HEK293 (cell line): ENCODE data around the gene GTF3C4.

ENCODE experiments used
- GLI4 ChIP-seq: fragments of 450-650 bp; formaldehyde crosslinking; IDR thresholded peaks from 2 replicates; pipeline ENCODE4 v1.5.1; 2016; ENCODE audit warnings: missing biosample characterization, missing genetic modification characterization
- HOXA7 ChIP-seq: sonication (generic); formaldehyde crosslinking; IDR thresholded peaks from 2 replicates; pipeline ENCODE4 v1.8.1; 2022; ENCODE audit warnings: missing genetic modification reagents, borderline replicate concordance
- KLF16 ChIP-seq: fragments of 450-650 bp; formaldehyde crosslinking; IDR thresholded peaks from 2 replicates; pipeline ENCODE4 v1.5.1; 2017; ENCODE audit warnings: missing biosample characterization, missing genetic modification characterization
- PRDM1 ChIP-seq: fragments of 450-650 bp; formaldehyde crosslinking; IDR thresholded peaks from 2 replicates; pipeline ENCODE4; 2016; ENCODE audit warnings: missing biosample characterization, missing genetic modification characterization
- RBAK ChIP-seq: fragments of 450-650 bp; formaldehyde crosslinking; IDR thresholded peaks from 2 replicates; pipeline ENCODE4 v1.5.1; 2016; ENCODE audit warnings: missing biosample characterization, missing genetic modification characterization
- WT1 ChIP-seq: fragments of 450-650 bp; formaldehyde crosslinking; IDR thresholded peaks from 2 replicates; pipeline ENCODE4 v1.5.1; 2016; ENCODE audit warnings: missing biosample characterization, missing genetic modification characterization
- ZBTB1 ChIP-seq: fragments of 450-650 bp; formaldehyde crosslinking; IDR thresholded peaks from 2 replicates; pipeline ENCODE4 v1.5.1; 2016; ENCODE audit warnings: missing biosample characterization, missing genetic modification characterization
- ZFP3 ChIP-seq: fragments of 450-650 bp; formaldehyde crosslinking; IDR thresholded peaks from 2 replicates; pipeline ENCODE4 v1.5.1; 2016; ENCODE audit warnings: low read depth, missing biosample characterization, missing genetic modification characterization
- ZIC2 ChIP-seq: fragments of 450-650 bp; formaldehyde crosslinking; IDR thresholded peaks from 2 replicates; pipeline ENCODE4 v1.5.1; 2016; ENCODE audit warnings: missing biosample characterization, missing genetic modification characterization
- ZNF132 ChIP-seq: fragments of 450-650 bp; formaldehyde crosslinking; IDR thresholded peaks from 2 replicates; pipeline ENCODE4 v1.5.1; 2017; ENCODE audit warnings: missing biosample characterization, missing genetic modification characterization, borderline replicate concordance
- ZNF146 ChIP-seq: fragments of 450-650 bp; formaldehyde crosslinking; IDR thresholded peaks from 2 replicates; pipeline ENCODE4 v1.5.1; 2016; ENCODE audit warnings: missing biosample characterization, missing genetic modification characterization
- ZNF157 ChIP-seq: fragments of 450-650 bp; formaldehyde crosslinking; IDR thresholded peaks from 2 replicates; pipeline ENCODE4 v1.5.1; 2016; ENCODE audit warnings: missing biosample characterization, missing genetic modification characterization
- ZNF16 ChIP-seq: fragments of 450-650 bp; formaldehyde crosslinking; IDR thresholded peaks from 2 replicates; pipeline ENCODE4 v1.5.1; 2016; ENCODE audit warnings: low read depth, missing biosample characterization, missing genetic modification characterization
- ZNF2 ChIP-seq: fragments of 450-650 bp; formaldehyde crosslinking; IDR thresholded peaks from 2 replicates; pipeline ENCODE4 v1.5.1; 2016; ENCODE audit warnings: missing biosample characterization, missing genetic modification characterization
- ZNF239 ChIP-seq: fragments of 450-650 bp; formaldehyde crosslinking; IDR thresholded peaks from 2 replicates; pipeline ENCODE4 v1.5.1; 2016; ENCODE audit warnings: missing biosample characterization, missing genetic modification characterization
- ZNF24 ChIP-seq: fragments of 450-650 bp; formaldehyde crosslinking; IDR thresholded peaks from 2 replicates; pipeline ENCODE4 v1.5.1; 2016; ENCODE audit warnings: missing biosample characterization, missing genetic modification characterization
- ZNF311 ChIP-seq: fragments of 450-650 bp; formaldehyde crosslinking; IDR thresholded peaks from 2 replicates; pipeline ENCODE4 v1.5.1; 2017; ENCODE audit warnings: missing biosample characterization, missing genetic modification characterization, borderline replicate concordance
- ZNF335 ChIP-seq: fragments of 450-650 bp; formaldehyde crosslinking; conservative IDR thresholded peaks from 2 replicates; pipeline ENCODE4 v1.5.1; 2016; ENCODE audit warnings: missing biosample characterization, missing genetic modification characterization
- ZNF341 ChIP-seq: fragments of 450-650 bp; formaldehyde crosslinking; IDR thresholded peaks from 2 replicates; pipeline ENCODE4; 2016; ENCODE audit warnings: low read depth, missing biosample characterization, missing genetic modification characterization
- ZNF37A ChIP-seq: fragments of 450-650 bp; IDR thresholded peaks from 2 replicates; pipeline ENCODE4 v1.5.1; 2018; ENCODE audit warnings: missing biosample characterization, missing genetic modification characterization
- ZNF423 ChIP-seq: fragments of 450-650 bp; formaldehyde crosslinking; IDR thresholded peaks from 2 replicates; pipeline ENCODE4 v1.5.1; 2016; ENCODE audit warnings: missing biosample characterization, missing genetic modification characterization
- ZNF830 ChIP-seq: fragments of 450-650 bp; IDR thresholded peaks from 2 replicates; pipeline ENCODE4 v1.5.0; 2018; ENCODE audit warnings: missing biosample characterization, missing genetic modification characterization, low read depth, mild to moderate bottlenecking, moderate library complexity
- ZNF837 ChIP-seq: fragments of 450-650 bp; formaldehyde crosslinking; IDR thresholded peaks from 2 replicates; pipeline ENCODE4 v1.5.1; 2016; ENCODE audit warnings: missing biosample characterization, missing genetic modification characterization
- TF ChIP-seq, protein P1 (sequence below): fragments of 450-650 bp; formaldehyde crosslinking; IDR thresholded peaks from 2 replicates; pipeline ENCODE4 v1.5.1; 2016; ENCODE audit warnings: missing biosample characterization, missing genetic modification characterization
- TF ChIP-seq, protein P2 (sequence below): fragments of 450-650 bp; formaldehyde crosslinking; IDR thresholded peaks from 2 replicates; pipeline ENCODE4 v1.5.1; 2016; ENCODE audit warnings: missing biosample characterization, missing genetic modification characterization
- TF ChIP-seq, protein P3 (sequence below): fragments of 450-650 bp; formaldehyde crosslinking; IDR thresholded peaks from 2 replicates; pipeline ENCODE4 v1.5.1; 2016; ENCODE audit warnings: missing biosample characterization, missing genetic modification characterization
- TF ChIP-seq, protein P4 (sequence below): fragments of 450-650 bp; formaldehyde crosslinking; IDR thresholded peaks from 2 replicates; pipeline ENCODE4 v1.5.1; 2016; ENCODE audit warnings: missing biosample characterization, missing genetic modification characterization
- TF ChIP-seq, protein P5 (sequence below): fragments of 450-650 bp; formaldehyde crosslinking; optimal IDR thresholded peaks from 2 replicates; pipeline ENCODE3; 2016; ENCODE audit warnings: missing biosample characterization, mild to moderate bottlenecking, missing genetic modification characterization

Gene GTF3C4

DNA sequence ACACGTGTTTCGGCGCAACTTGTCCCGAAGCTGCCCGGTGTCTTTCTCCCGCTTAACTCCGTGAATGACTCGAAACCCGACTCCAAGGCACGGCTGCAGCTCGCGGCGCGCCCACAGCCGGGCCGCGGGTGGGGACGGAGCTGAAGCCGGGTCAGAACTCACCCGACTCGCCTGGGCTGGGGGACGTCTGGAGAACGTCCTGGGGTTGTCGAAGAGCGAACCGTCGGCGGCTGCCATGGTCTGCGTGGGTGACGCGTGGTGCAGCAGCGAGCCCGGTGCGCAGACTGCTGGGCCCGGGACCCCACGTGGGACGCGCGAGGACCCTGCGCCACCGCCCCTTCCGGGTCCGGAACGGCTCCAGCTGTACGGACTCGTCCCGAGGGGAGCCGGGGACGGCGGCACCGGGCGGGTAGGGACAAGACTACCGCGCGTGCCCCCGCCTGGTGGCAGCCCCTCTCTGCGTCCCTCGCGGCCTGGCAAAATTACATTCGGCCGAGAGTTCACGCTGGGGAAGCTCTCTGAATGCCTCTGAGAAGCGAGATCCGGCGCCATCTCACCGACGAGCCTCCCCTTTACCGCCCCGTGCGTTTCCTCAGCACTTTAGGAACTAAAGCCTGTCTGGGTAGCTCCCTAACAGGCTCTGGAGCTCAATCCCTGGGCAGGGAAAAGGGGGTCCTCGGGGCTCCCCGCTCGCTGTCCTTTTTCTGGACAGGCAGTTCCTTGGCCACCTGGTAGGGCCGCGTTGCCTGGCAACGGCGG is 387 bp upstream of the GTF3C4 start, which contains the start of gene DDX31 (continued):
- TF ChIP-seq, protein P1, sequence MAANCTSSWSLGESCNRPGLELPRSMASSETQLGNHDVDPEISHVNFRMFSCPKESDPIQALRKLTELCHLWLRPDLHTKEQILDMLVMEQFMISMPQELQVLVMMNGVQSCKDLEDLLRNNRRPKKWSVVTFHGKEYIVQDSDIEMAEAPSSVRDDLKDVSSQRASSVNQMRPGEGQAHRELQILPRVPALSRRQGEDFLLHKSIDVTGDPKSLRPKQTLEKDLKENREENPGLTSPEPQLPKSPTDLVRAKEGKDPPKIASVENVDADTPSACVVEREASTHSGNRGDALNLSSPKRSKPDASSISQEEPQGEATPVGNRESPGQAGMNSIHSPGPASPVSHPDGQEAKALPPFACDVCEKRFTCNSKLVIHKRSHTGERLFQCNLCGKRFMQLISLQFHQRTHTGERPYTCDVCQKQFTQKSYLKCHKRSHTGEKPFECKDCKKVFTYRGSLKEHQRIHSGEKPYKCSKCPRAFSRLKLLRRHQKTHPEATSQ = peak; percentile 94
- TF ChIP-seq, protein P2, sequence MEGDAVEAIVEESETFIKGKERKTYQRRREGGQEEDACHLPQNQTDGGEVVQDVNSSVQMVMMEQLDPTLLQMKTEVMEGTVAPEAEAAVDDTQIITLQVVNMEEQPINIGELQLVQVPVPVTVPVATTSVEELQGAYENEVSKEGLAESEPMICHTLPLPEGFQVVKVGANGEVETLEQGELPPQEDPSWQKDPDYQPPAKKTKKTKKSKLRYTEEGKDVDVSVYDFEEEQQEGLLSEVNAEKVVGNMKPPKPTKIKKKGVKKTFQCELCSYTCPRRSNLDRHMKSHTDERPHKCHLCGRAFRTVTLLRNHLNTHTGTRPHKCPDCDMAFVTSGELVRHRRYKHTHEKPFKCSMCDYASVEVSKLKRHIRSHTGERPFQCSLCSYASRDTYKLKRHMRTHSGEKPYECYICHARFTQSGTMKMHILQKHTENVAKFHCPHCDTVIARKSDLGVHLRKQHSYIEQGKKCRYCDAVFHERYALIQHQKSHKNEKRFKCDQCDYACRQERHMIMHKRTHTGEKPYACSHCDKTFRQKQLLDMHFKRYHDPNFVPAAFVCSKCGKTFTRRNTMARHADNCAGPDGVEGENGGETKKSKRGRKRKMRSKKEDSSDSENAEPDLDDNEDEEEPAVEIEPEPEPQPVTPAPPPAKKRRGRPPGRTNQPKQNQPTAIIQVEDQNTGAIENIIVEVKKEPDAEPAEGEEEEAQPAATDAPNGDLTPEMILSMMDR (tag by site-specific recombination) = peak; percentile 71
- TF ChIP-seq ZNF146 (tag by site-specific recombination) (0 out of 2 replicates have a peak, but pooled peaks have one; percentile 12), ZNF335 (peak; percentile 99), ZNF239 (tag by site-specific recombination) (no peak), RBAK (tag by site-specific recombination) (no peak), ZNF37A (tag by site-specific recombination) (no peak), KLF16 (peak; percentile 97), ZBTB1 (tag by site-specific recombination) (no peak), ZNF341 (peak; percentile 48), ZNF311 (tag by site-specific recombination) (no peak), ZNF2 (tag by site-specific recombination) (peak; percentile 93), ZNF132 (tag by site-specific recombination) (no peak), ZNF830 (tag by site-specific recombination) (no peak), GLI4 (tag by site-specific recombination) (peak; percentile 8; the same call in 1 of the 2 replicates), PRDM1 (tag by site-specific recombination) (no peak), WT1 (tag by site-specific recombination) (peak; percentile 10; the same call in 1 of the 2 replicates), ZIC2 (tag by site-specific recombination) (peak; percentile 54), ZNF157 (tag by site-specific recombination) (no peak), ZNF837 (tag by site-specific recombination) (no peak), ZNF16 (tag by site-specific recombination) (no peak), HOXA7 (CRISPR knock-in tag) (no peak), ZNF423 (tag by site-specific recombination) (no peak), ZFP3 (tag by site-specific recombination) (no peak), ZNF24 (peak; percentile 47; the same call in 1 of the 2 replicates)
- TF ChIP-seq, protein P3, sequence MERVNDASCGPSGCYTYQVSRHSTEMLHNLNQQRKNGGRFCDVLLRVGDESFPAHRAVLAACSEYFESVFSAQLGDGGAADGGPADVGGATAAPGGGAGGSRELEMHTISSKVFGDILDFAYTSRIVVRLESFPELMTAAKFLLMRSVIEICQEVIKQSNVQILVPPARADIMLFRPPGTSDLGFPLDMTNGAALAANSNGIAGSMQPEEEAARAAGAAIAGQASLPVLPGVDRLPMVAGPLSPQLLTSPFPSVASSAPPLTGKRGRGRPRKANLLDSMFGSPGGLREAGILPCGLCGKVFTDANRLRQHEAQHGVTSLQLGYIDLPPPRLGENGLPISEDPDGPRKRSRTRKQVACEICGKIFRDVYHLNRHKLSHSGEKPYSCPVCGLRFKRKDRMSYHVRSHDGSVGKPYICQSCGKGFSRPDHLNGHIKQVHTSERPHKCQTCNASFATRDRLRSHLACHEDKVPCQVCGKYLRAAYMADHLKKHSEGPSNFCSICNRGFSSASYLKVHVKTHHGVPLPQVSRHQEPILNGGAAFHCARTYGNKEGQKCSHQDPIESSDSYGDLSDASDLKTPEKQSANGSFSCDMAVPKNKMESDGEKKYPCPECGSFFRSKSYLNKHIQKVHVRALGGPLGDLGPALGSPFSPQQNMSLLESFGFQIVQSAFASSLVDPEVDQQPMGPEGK (tag by site-specific recombination) = peak; percentile 83
- TF ChIP-seq, protein P4, sequence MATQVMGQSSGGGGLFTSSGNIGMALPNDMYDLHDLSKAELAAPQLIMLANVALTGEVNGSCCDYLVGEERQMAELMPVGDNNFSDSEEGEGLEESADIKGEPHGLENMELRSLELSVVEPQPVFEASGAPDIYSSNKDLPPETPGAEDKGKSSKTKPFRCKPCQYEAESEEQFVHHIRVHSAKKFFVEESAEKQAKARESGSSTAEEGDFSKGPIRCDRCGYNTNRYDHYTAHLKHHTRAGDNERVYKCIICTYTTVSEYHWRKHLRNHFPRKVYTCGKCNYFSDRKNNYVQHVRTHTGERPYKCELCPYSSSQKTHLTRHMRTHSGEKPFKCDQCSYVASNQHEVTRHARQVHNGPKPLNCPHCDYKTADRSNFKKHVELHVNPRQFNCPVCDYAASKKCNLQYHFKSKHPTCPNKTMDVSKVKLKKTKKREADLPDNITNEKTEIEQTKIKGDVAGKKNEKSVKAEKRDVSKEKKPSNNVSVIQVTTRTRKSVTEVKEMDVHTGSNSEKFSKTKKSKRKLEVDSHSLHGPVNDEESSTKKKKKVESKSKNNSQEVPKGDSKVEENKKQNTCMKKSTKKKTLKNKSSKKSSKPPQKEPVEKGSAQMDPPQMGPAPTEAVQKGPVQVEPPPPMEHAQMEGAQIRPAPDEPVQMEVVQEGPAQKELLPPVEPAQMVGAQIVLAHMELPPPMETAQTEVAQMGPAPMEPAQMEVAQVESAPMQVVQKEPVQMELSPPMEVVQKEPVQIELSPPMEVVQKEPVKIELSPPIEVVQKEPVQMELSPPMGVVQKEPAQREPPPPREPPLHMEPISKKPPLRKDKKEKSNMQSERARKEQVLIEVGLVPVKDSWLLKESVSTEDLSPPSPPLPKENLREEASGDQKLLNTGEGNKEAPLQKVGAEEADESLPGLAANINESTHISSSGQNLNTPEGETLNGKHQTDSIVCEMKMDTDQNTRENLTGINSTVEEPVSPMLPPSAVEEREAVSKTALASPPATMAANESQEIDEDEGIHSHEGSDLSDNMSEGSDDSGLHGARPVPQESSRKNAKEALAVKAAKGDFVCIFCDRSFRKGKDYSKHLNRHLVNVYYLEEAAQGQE (tag by site-specific recombination) = no peak; the same call in 1 of the 2 replicates
- TF ChIP-seq, protein P5, sequence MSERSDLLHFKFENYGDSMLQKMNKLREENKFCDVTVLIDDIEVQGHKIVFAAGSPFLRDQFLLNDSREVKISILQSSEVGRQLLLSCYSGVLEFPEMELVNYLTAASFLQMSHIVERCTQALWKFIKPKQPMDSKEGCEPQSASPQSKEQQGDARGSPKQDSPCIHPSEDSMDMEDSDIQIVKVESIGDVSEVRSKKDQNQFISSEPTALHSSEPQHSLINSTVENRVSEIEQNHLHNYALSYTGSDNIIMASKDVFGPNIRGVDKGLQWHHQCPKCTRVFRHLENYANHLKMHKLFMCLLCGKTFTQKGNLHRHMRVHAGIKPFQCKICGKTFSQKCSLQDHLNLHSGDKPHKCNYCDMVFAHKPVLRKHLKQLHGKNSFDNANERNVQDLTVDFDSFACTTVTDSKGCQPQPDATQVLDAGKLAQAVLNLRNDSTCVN (tag by site-specific recombination) = peak; percentile 97
